GM12878 (cell line): Measurements from ENCODE around the gene SEC24C. TPM values are rescaled to one million over a fixed set of nuclear protein-coding genes. Genes with fewer than 3 reads are reported as not detected.

ENCODE experiments used
- ATF7 ChIP-seq: fragments of 450-650 bp; IDR thresholded peaks from 2 replicates; pipeline ENCODE4 v1.6.1; 2016; ENCODE audit warnings: low read depth, mild to moderate bottlenecking
- BCL11A ChIP-seq: IDR thresholded peaks from 2 replicates; pipeline ENCODE4 v1.6.1; 2011; ENCODE audit warnings: low read depth, low read length
- CHD1 ChIP-seq: IDR thresholded peaks from 2 replicates; pipeline ENCODE4 v1.6.1; 2012; ENCODE audit warnings: low read depth, low read length, improper control_type of control experiment
- CHD2 ChIP-seq: IDR thresholded peaks from 2 replicates; pipeline ENCODE4 v1.6.1; 2011; ENCODE audit warnings: low read depth, low read length, improper control_type of control experiment, borderline replicate concordance
- CHD4 ChIP-seq: fragments of 200-600 bp; sonication (generic); IDR thresholded peaks from 2 replicates; pipeline ENCODE4 v1.6.1; 2016; ENCODE audit warnings: mild to moderate bottlenecking
- E2F8 ChIP-seq: fragments of 450-650 bp; IDR thresholded peaks from 2 replicates; pipeline ENCODE4 v1.6.1; 2018; ENCODE audit warnings: mild to moderate bottlenecking, low read depth, moderate library complexity; ENCODE audit not compliant: partially characterized antibody
- GABPA ChIP-seq: IDR thresholded peaks from 2 replicates; pipeline ENCODE4 v1.6.1; 2014; ENCODE audit warnings: antibody characterized with exemption, low read depth, mild to moderate bottlenecking, inconsistent platforms
- GATAD2B ChIP-seq: fragments of 450-650 bp; conservative IDR thresholded peaks from 2 replicates; pipeline ENCODE4 v1.6.1; 2017; ENCODE audit warnings: low read depth, mild to moderate bottlenecking, moderate library complexity
- HCFC1 ChIP-seq: fragments of 150-350 bp; IDR thresholded peaks from 2 replicates; pipeline ENCODE4 v1.6.1; 2014; ENCODE audit warnings: low read length
- KLF5 ChIP-seq: fragments of 450-650 bp; IDR thresholded peaks from 2 replicates; pipeline ENCODE4 v1.6.1; 2014; ENCODE audit warnings: mild to moderate bottlenecking; ENCODE audit not compliant: partially characterized antibody
- LARP7 ChIP-seq: fragments of 450-650 bp; IDR thresholded peaks from 2 replicates; pipeline ENCODE4 v1.6.1; 2017; ENCODE audit warnings: mild to moderate bottlenecking
- PML ChIP-seq: IDR thresholded peaks from 2 replicates; pipeline ENCODE4 v1.6.1; 2012; ENCODE audit warnings: low read length, inconsistent platforms
- POLR2AphosphoS2 ChIP-seq: IDR thresholded peaks from 2 replicates; pipeline ENCODE4 v1.6.1; 2011; ENCODE audit warnings: low read depth, mild to moderate bottlenecking, low read length, improper control_type of control experiment, moderate library complexity
- POU2F2 ChIP-seq: IDR thresholded peaks from 3 replicates; pipeline ENCODE4 v1.6.1; 2011; ENCODE audit warnings: low read depth, mild to moderate bottlenecking, low read length, borderline replicate concordance
- PRDM15 ChIP-seq: fragments of 450-650 bp; formaldehyde crosslinking; IDR thresholded peaks from 2 replicates; pipeline ENCODE4 v1.4.0; 2020; ENCODE audit warnings: mild to moderate bottlenecking, moderate library complexity
- SIX5 ChIP-seq: IDR thresholded peaks from 2 replicates; pipeline ENCODE4 v1.6.1; 2011; ENCODE audit warnings: mild to moderate bottlenecking, low read depth, low read length, moderate library complexity; ENCODE audit not compliant: severe bottlenecking
- TAF1 ChIP-seq: IDR thresholded peaks from 2 replicates; pipeline ENCODE4 v1.6.1; 2011; ENCODE audit warnings: mild to moderate bottlenecking, low read depth, low read length, borderline replicate concordance
- TBL1XR1 ChIP-seq: IDR thresholded peaks from 2 replicates; pipeline ENCODE4 v1.6.1; 2012; ENCODE audit warnings: low read depth, low read length, improper control_type of control experiment
- TCF7 ChIP-seq: IDR thresholded peaks from 2 replicates; pipeline ENCODE4 v1.6.1; 2014; ENCODE audit warnings: antibody characterized with exemption, borderline replicate concordance
- ZNF274 ChIP-seq: IDR thresholded peaks from one replicate; pipeline ENCODE4 v1.8.0; 2011; ENCODE audit not compliant: insufficient read length, insufficient read depth
- ZNF384 ChIP-seq: IDR thresholded peaks from 2 replicates; pipeline ENCODE4 v1.6.1; 2012; ENCODE audit warnings: low read depth, mild to moderate bottlenecking, low read length, improper control_type of control experiment, borderline replicate concordance
- polyA plus RNA-seq, 11 experiments: library from polyadenylated mRNA; depleted of rRNA in 4 of 11; unstranded in 6 of 11; stranded (reverse) in 5 of 11; fragments of >200 nt; fragmentation: Nextera tagmentation in 4 of 11; fragmentation: Illumina TruSeq in 1 of 11; extraction: Ambion mirVana in 4 of 11; extraction: Trizol in 1 of 11; gene quantifications; 1 replicate in 1 of 11; 2 replicates in 10 of 11; pipeline versions ENCODE4 v1.2.1 to v1.2.3, GENCODE V29; 2011 to 2016; ENCODE audit warnings: inconsistent platforms in 2 of 11, missing spikeins in 2 of 11, low read depth in 1 of 11
- total RNA-seq, 4 experiments: library from RNA; depleted of rRNA in 3 of 4; stranded (reverse); fragments of >200 nt in 3 of 4; fragmentation: Illumina TruSeq in 1 of 4; extraction: Trizol in 1 of 4; gene quantifications; 2 replicates each; pipeline versions ENCODE4 v1.2.1 to v1.2.3, GENCODE V29; 2013 to 2021

The SEC24C gene
- total and polyA plus RNA-seq, 10 of the 15 experiments (the other 5 are each of a cell fraction or from before 2014, with no cell fraction given), result 12.7 to 117 (median 73.8) TPM

GRCh38 chr10:73730153-73730906 is 13.8 kb upstream of the SEC24C start (continued):
- TF ChIP-seq ATF7 (peak; percentile 63; the same call in 1 of the 2 replicates), PML (peak; percentile 97), ZNF384 (0 out of 2 replicates have a peak, but pooled peaks have one; percentile 28), E2F8 (peak; percentile 87), PRDM15 (CRISPR knock-in tag) (no peak), POU2F2 (peak; percentile 66; the same call in 2 of the 3 replicates), CHD4 (no peak), CHD1 (no peak), KLF5 (peak; percentile 78), ZNF274 (no peak), POLR2AphosphoS2 (peak; percentile 79), TBL1XR1 (peak; percentile 41; the same call in 1 of the 2 replicates), TCF7 (no peak; the same call in 1 of the 2 replicates), HCFC1 (peak; percentile 83), LARP7 (peak; percentile 65), GATAD2B (0 out of 2 replicates have a peak, but pooled peaks have one; percentile 29), GABPA (peak; percentile 99), CHD2 (peak; percentile 40; the same call in 1 of the 2 replicates), SIX5 (peak; percentile 69), TAF1 (peak; percentile 97), BCL11A (0 out of 2 replicates have a peak, but pooled peaks have one; percentile 35)
